ENCODE measurements around the gene FAM111B. TPM values are rescaled to one million over a fixed set of nuclear protein-coding genes. Genes with fewer than 3 reads are reported as not detected.

FAM111B gene
- total RNA-seq, 2 donors from 2014 or later, result 7.9 to 27.5 TPM

DNA sequence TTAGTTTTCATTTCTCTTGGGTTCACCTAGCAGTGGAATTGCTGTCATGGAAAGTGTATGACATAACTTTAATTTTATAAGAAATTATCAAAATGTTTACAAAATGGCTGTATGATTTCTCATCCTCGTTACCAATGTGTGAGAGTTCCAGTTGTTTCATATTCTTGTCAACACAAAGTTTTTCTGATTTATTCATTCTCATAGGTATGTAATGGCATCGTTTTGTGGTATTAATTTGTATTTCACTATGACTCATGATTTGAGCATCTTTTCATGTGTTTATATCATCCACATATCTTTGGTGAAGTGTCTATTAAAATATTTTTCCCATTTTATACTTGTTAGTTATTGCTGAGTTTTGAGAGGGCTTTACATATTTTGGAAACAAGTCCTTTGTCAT is 5.5 kb downstream of the FAM111B start:
- H3K4me1 ChIP-seq, result no peaks in the 10 kb centered on the region
- no peak overlapping the region for H3K4me3 ChIP-seq
- H3K27ac ChIP-seq, result no peak overlapping the region
- no peaks in the 10 kb centered on the region for H3K36me3 ChIP-seq
- H3K27me3 ChIP-seq, result no peaks in the 10 kb centered on the region
- TF ChIP-seq, protein P1, sequence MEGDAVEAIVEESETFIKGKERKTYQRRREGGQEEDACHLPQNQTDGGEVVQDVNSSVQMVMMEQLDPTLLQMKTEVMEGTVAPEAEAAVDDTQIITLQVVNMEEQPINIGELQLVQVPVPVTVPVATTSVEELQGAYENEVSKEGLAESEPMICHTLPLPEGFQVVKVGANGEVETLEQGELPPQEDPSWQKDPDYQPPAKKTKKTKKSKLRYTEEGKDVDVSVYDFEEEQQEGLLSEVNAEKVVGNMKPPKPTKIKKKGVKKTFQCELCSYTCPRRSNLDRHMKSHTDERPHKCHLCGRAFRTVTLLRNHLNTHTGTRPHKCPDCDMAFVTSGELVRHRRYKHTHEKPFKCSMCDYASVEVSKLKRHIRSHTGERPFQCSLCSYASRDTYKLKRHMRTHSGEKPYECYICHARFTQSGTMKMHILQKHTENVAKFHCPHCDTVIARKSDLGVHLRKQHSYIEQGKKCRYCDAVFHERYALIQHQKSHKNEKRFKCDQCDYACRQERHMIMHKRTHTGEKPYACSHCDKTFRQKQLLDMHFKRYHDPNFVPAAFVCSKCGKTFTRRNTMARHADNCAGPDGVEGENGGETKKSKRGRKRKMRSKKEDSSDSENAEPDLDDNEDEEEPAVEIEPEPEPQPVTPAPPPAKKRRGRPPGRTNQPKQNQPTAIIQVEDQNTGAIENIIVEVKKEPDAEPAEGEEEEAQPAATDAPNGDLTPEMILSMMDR (IDR thresholded peaks at IDR 0.05), result no peak
- no peaks in the 10 kb centered on the region for H3K9me3 ChIP-seq
- no peak overlapping the region for H3K9ac ChIP-seq (ENCODE audit: low read depth in 2 of 2, low read length in 2 of 2)
- DNase-seq, result no peak
- intact Hi-C loops (cut with DNase I), result no loop called here

DNA sequence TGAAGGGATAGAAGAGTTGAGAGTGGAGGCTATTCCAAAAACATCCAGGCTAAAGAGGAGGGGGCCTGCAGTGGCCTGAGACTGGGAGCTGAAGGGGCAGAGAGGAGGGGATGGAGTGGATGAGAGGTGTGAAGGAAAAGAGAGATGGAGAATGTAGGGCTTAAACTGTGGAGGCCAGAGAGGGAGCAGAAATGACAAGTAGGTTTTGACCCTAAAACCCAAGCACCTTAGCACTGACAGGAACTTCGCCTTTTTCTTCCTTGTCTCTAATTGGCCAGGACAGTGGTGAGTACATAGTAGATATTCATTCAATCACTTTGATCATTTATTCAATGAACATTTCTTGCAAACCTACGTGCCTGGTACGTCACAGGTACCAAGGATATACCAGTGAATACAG is 7.3 kb downstream of the FAM111B start:
- no peaks in the 10 kb centered on the region for H3K9me3 ChIP-seq
- intact Hi-C loops (cut with DNase I), result no loop called here
- no peak overlapping the region for H3K4me3 ChIP-seq
- H3K27ac ChIP-seq, result no peak overlapping the region
- DNase-seq, result no peak
- H3K36me3 ChIP-seq, result no peaks in the 10 kb centered on the region
- H3K27me3 ChIP-seq, result no peaks in the 10 kb centered on the region
- TF ChIP-seq, protein P1 (IDR thresholded peaks at IDR 0.05), result no peak
- no peaks in the 10 kb centered on the region for H3K4me1 ChIP-seq
- no peak overlapping the region for H3K9ac ChIP-seq (ENCODE audit: low read depth in 2 of 2, low read length in 2 of 2)

DNA sequence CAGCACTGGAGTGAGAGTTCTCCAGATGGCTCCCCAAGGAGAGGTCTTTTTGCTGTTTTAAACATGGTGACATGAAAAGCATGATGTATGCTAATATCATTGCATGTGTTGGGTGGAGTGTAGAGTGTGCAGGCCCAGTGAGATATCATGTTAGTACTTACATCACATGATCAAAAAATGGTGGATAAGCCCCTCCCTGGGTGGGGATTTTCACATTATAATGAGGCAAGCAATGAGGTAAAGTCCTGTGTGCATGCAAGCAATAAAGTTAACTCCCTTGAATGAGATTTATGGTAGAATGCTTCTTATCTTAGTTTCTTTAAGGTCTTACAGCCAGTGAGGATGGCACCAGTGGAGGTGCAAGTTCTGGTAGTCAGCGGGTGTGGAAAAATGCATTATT is 8.5 kb downstream of the FAM111B start:
- Histone ChIP-seq H3K27me3 (no peaks in the 10 kb centered on the region), H3K9ac (ENCODE audit: low read depth in 2 of 2, low read length in 2 of 2) (no peak overlapping the region), H3K4me3 (no peak overlapping the region), H3K27ac (no peak overlapping the region), H3K36me3 (no peaks in the 10 kb centered on the region), H3K9me3 (no peaks in the 10 kb centered on the region), H3K4me1 (no peaks in the 10 kb centered on the region)
- DNase-seq, result no peak
- TF ChIP-seq, protein P1 (IDR thresholded peaks at IDR 0.05), result no peak
- intact Hi-C loops (cut with DNase I), result no loop called here

DNA sequence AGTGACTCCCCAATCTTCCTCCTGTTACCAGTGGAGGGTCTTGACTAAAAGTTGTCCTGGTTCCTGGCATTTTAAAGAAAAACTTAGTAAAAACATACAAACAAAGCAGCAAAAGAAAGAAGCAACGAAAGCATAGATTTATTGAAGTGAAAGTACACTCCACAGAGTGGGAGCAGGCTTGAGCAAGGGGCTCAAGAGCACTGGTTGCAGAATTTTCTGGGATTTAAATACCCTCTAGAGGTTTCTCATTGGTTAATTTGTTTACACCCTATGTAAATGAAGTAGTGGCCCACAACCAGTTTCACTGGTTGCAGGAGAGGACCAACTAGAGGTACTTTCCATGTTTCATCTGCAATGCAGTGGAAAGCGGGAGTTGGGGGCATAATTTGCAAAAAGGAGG is 10.7 kb downstream of the FAM111B start:
- intact Hi-C loops (cut with DNase I), result no loop called here
- H3K36me3 ChIP-seq, result no peaks in the 10 kb centered on the region
- TF ChIP-seq, protein P1 (IDR thresholded peaks at IDR 0.05), result no peak
- H3K4me3 ChIP-seq, result no peak overlapping the region
- no peaks in the 10 kb centered on the region for H3K27me3 ChIP-seq
- no peak for DNase-seq
- H3K27ac ChIP-seq, result no peak overlapping the region
- no peaks in the 10 kb centered on the region for H3K4me1 ChIP-seq
- H3K9me3 ChIP-seq, result no peaks in the 10 kb centered on the region
- H3K9ac ChIP-seq (ENCODE audit: low read depth in 2 of 2, low read length in 2 of 2), result no peak overlapping the region

DNA sequence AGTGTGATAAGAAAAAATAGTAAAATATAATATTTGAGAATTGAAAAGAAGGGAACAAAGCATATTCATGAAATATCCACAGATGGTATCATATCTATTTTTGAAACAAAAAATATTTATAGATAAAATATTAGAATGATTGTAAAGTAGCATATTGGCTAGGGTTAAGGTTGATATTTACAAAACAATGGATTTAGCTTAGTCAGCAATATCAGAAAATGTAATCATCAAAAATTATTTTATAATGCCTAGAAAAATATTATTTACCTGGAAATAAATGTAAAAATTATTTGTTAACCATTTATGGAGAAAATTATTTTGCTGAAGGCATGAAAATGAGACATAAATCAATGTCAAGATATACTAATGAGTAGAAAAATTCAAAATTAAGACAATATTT is 12.8 kb downstream of the FAM111B start:
- intact Hi-C loops (cut with DNase I), result no loop called here
- no peak overlapping the region for H3K27ac ChIP-seq
- no peak for DNase-seq

More for the DNA sequence above, 12.8 kb downstream of the FAM111B start:
- no peak overlapping the region for H3K9ac ChIP-seq (ENCODE audit: low read depth in 2 of 2, low read length in 2 of 2)
- no peaks in the 10 kb centered on the region for H3K9me3 ChIP-seq
- H3K4me3 ChIP-seq, result no peak overlapping the region
- no peaks in the 10 kb centered on the region for H3K36me3 ChIP-seq
- TF ChIP-seq, protein P1 (IDR thresholded peaks at IDR 0.05), result no peak
- H3K4me1 ChIP-seq, result no peaks in the 10 kb centered on the region
- no peaks in the 10 kb centered on the region for H3K27me3 ChIP-seq
